Panc1 (cell line): ENCODE data around the gene LINC01488.

ENCODE experiments used
- POLR2AphosphoS5 ChIP-seq: IDR thresholded peaks from 2 replicates; pipeline ENCODE4 v1.6.1; 2012; ENCODE audit warnings: mild to moderate bottlenecking, low read depth, low read length, moderate library complexity
- SIN3A ChIP-seq: IDR thresholded peaks from 2 replicates; pipeline ENCODE4 v1.6.1; 2012; ENCODE audit warnings: low read depth, mild to moderate bottlenecking, low read length, moderate library complexity, borderline replicate concordance; ENCODE audit not compliant: insufficient read depth
- TCF7L2 ChIP-seq: IDR thresholded peaks from 2 replicates; pipeline ENCODE4 v1.6.1; 2011; ENCODE audit warnings: mild to moderate bottlenecking, low read depth, low read length, inconsistent platforms
- TF ChIP-seq, protein P1 (sequence below): fragments of 450-650 bp; IDR thresholded peaks from 2 replicates; pipeline ENCODE4 v1.5.1; 2017; ENCODE audit warnings: mild to moderate bottlenecking
- TF ChIP-seq, protein P2 (sequence below), 2 experiments: IDR thresholded peaks; 2 replicates each; pipeline ENCODE4 v1.6.1; 2011 to 2012; ENCODE audit warnings: low read depth in 2 of 2, control low read depth in 1 of 2, low read length in 1 of 2, mild to moderate bottlenecking in 1 of 2, moderate library complexity in 1 of 2; ENCODE audit not compliant: insufficient read depth in 1 of 2

DNA sequence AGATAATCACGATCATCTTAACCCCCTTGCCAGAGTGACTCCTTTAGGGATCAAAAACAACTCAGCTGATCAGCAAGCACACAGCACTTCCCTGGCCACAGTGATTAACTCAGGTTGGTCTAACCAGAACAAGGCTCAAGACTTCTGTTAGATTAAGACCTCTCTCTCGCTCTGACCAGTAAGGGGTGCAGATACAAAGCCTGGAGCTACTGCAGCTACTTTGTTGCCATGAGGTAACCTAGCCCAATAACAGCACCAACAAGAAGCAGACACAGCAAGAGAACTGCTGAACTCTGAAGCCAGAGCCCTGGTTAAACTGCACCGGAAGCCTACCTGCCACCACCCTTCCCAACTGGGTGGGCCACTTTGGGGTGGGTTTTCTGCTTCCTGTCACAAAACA is 42.0 kb downstream of the LINC01488 start:
- TF ChIP-seq, protein P1, sequence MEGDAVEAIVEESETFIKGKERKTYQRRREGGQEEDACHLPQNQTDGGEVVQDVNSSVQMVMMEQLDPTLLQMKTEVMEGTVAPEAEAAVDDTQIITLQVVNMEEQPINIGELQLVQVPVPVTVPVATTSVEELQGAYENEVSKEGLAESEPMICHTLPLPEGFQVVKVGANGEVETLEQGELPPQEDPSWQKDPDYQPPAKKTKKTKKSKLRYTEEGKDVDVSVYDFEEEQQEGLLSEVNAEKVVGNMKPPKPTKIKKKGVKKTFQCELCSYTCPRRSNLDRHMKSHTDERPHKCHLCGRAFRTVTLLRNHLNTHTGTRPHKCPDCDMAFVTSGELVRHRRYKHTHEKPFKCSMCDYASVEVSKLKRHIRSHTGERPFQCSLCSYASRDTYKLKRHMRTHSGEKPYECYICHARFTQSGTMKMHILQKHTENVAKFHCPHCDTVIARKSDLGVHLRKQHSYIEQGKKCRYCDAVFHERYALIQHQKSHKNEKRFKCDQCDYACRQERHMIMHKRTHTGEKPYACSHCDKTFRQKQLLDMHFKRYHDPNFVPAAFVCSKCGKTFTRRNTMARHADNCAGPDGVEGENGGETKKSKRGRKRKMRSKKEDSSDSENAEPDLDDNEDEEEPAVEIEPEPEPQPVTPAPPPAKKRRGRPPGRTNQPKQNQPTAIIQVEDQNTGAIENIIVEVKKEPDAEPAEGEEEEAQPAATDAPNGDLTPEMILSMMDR: no peak
- TF ChIP-seq POLR2AphosphoS5 (no peak), SIN3A (no peak), TCF7L2 (no peak)
- TF ChIP-seq, protein P2, sequence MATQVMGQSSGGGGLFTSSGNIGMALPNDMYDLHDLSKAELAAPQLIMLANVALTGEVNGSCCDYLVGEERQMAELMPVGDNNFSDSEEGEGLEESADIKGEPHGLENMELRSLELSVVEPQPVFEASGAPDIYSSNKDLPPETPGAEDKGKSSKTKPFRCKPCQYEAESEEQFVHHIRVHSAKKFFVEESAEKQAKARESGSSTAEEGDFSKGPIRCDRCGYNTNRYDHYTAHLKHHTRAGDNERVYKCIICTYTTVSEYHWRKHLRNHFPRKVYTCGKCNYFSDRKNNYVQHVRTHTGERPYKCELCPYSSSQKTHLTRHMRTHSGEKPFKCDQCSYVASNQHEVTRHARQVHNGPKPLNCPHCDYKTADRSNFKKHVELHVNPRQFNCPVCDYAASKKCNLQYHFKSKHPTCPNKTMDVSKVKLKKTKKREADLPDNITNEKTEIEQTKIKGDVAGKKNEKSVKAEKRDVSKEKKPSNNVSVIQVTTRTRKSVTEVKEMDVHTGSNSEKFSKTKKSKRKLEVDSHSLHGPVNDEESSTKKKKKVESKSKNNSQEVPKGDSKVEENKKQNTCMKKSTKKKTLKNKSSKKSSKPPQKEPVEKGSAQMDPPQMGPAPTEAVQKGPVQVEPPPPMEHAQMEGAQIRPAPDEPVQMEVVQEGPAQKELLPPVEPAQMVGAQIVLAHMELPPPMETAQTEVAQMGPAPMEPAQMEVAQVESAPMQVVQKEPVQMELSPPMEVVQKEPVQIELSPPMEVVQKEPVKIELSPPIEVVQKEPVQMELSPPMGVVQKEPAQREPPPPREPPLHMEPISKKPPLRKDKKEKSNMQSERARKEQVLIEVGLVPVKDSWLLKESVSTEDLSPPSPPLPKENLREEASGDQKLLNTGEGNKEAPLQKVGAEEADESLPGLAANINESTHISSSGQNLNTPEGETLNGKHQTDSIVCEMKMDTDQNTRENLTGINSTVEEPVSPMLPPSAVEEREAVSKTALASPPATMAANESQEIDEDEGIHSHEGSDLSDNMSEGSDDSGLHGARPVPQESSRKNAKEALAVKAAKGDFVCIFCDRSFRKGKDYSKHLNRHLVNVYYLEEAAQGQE (IDR thresholded peaks at IDR 0.05; ENCODE audit: insufficient read depth in 1 of 2, low read depth in 2 of 2, low read length in 1 of 2): no peak
